C4-2B (cell line): Measurements from ENCODE around the gene ZCWPW1.

Source experiments
- H3K27ac ChIP-seq: fragments of 450-650 bp; 2 replicates; pipeline ENCODE4 v1.5.1; 2017
- ZFX ChIP-seq: fragments of 450-650 bp; IDR thresholded peaks from 2 replicates; pipeline ENCODE4 v1.6.1; 2017
- TF ChIP-seq, protein P1 (sequence below): fragments of 450-650 bp; conservative IDR thresholded peaks from 2 replicates; pipeline ENCODE4 v1.5.1; 2017; ENCODE audit warnings: mild to moderate bottlenecking

Gene ZCWPW1

DNA sequence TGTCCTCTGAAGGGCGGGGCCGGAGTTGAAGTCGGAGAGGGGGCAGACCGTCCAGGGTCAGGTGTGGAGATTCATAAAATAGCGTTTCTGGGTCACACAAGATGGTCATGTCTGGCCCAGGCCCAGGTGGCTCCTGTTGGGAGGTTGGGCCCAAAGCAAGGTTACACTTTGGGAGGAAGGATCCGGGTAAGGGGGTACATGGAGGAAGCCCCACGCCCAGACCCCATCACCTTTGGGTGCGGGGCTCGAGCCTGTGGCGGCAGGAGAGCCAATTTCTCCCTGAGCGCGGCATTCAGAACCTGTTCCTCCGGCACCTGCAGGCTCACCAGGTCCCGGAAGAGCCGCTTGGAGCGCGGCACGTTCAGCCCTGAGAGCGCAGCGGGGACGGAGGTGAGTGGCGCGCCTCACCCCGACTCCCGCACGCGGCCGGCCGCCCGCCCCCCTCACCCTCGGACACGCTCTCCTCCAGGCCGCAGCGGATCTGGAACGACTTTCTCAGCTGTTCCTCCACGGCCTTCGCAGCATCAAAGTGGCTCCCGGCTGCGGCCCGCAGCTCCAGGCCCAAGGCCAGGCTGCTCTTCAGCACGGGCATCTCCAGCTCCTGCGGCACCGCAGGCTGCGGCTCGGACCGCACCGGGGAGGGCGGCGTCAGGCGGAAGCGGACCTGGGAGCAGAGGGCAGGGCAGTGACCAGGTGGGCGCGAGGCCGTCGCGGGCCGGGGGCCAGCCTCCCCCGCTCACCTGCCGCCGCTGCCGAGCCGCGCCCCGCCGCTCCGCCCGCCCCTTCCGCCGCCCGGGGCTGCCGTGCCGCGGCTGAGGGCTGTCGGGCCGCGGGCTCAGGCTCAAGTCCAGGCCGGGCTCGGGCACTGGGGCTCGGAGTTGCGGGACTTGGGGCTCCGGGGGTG is 7.2 kb upstream of the ZCWPW1 start:
- H3K27ac ChIP-seq, result peak overlapping the region; percentile 96
- TF ChIP-seq ZFX, result peak; percentile 96
- TF ChIP-seq, protein P1, sequence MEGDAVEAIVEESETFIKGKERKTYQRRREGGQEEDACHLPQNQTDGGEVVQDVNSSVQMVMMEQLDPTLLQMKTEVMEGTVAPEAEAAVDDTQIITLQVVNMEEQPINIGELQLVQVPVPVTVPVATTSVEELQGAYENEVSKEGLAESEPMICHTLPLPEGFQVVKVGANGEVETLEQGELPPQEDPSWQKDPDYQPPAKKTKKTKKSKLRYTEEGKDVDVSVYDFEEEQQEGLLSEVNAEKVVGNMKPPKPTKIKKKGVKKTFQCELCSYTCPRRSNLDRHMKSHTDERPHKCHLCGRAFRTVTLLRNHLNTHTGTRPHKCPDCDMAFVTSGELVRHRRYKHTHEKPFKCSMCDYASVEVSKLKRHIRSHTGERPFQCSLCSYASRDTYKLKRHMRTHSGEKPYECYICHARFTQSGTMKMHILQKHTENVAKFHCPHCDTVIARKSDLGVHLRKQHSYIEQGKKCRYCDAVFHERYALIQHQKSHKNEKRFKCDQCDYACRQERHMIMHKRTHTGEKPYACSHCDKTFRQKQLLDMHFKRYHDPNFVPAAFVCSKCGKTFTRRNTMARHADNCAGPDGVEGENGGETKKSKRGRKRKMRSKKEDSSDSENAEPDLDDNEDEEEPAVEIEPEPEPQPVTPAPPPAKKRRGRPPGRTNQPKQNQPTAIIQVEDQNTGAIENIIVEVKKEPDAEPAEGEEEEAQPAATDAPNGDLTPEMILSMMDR, result no peak

DNA sequence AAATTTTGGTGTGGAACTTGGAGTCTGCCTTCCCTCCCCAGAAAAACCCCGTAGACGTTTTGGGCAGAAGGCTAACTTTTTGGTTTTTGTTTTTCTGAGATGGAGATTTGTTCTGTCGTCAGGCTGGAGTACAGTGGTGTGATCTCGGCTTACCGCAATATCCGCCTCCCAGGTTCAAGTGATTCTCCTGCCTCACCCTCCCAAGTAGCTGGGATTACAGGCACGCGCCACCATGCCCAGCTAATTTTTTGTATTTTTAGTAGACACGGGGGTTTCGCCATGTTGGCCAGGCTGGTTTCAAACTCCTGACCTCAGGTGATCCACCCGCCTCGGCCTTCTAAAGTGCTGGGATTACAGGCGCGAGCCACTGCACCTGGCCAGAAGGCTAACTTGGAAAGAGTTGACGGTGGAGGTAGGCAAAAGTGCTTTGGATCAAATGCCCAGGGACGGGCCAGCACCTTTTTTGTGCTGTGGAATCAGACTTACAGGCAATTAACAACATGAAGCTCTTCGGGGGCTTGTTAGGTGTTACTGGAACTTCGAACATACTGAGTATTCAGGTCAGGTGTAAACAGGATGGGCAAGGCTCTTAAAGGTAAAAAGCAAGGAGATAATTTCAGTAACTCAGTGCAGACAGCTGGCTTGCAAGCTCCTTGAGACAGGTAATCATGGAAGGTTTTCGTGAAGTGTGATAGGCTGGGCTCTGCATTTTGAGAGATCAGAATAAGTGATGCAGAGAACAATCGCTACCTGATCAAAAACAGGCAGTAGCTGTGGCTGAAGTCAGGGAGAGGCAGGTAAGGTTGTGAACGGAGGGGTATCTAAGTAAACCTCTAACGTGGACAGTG is 6.0 kb upstream of the ZCWPW1 start:
- H3K27ac ChIP-seq, result peak overlapping the region; percentile 96
- TF ChIP-seq ZFX, result no peak
- TF ChIP-seq, protein P1, result no peak

DNA sequence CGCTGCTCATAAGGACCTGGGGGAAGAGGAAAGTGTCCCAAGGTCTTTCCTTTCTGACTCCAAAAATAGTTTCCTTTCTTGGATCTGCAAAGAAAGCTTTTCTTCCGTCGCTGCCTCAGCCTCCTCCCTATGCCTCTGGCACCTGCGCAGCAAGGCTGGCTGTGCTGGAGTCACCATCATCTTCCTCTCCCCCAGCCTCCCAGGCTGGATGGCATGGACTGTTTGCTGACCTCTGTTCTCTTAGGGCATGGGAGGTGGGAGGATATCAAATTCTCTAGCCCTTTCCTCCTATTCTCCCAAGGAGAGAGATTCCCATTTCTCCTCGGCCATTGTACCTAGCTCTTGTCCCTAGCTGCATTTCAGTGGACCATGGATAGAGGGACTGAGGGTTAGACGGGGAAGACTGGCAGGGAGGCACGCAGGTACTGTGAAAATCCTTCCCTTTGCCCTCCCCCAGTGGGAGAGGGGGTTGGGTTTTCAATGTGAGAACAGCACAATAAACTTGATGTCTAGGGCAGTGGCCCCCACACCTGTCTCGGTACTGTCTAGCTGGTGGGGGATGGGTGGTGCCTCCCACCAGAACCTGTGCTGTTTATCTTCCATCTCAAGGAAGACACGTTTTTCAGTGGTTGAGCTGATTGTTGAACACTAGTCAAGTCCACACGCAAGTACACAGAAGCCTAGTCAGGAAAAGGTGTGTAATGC is 5.2 kb upstream of the ZCWPW1 start:
- TF ChIP-seq, protein P1, result no peak
- TF ChIP-seq ZFX, result no peak
- peak overlapping the region; percentile 96 for H3K27ac ChIP-seq

DNA sequence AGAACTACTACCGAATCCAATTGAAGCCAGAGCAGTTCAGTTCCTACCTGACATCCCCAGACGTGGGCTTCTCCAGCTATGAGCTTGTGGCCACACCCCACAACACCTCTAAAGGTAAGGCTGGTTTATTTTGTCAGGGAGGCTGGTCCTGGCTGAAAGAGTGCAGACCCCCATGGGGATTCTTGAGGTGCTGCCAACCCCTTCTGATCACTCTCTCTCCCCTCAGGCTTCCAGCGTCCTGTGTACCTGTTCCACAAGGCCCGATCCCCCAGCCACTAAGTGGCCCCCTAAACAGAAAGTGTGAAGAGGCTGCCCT is 4.7 kb upstream of the ZCWPW1 start:
- no peak for TF ChIP-seq ZFX
- TF ChIP-seq, protein P1, result no peak
- peak overlapping the region; percentile 96; the same call in 1 of the 2 replicates for H3K27ac ChIP-seq

DNA sequence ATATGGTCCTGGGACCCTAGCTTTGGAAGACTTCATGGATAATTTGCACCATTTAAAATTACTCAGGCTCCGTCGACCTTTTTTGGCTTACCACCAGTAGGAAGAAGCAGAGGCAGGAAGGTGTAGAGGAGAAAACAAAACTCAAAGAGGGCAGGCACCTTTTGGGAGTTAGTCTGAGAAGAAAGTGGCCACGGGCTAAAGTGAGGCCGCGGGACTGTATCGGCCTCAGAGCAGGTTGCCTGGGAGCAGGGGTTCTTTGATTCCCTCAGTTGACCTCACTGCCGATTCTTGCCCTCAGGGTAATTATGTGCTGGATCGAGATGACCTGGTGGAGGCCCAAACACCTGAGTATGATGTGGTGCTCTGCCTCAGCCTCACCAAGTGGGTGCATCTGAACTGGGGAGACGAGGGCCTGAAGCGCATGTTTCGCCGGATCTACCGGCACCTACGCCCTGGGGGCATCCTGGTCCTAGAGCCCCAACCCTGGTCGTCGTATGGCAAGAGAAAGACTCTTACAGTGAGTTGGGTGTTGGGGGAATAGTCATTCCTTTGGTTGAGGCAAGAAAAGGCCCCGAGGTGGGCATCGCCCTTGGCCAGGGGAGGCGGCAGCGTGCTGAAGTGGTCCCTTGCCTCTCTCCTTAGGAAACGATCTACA is 4.2 kb upstream of the ZCWPW1 start:
- H3K27ac ChIP-seq, result peak overlapping the region; percentile 96; the same call in 1 of the 2 replicates
- TF ChIP-seq, protein P1, result no peak
- TF ChIP-seq ZFX, result no peak

DNA sequence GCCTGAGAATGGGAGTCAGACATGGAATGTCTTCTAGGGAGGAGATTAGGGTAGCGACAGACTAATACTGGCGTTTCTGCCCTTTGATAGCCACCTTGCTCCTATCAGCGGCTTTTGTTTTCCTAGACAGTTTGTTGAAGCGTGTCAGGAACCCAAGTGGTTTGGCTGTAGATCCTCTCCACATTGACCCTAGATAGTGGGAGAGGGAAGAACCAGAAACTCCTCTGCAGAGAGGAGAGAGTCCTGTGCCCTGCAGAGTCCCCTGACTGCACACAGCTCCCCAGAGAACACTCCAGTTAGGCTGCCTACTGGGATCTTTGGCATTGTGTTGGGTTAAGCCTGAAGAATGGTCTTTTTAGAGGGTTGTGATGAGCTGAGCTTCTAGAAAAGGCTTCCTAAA is 3.5 kb upstream of the ZCWPW1 start:
- TF ChIP-seq ZFX, result no peak
- TF ChIP-seq, protein P1, result no peak
- peak overlapping the region; percentile 99 for H3K27ac ChIP-seq
